Esophagus squamous epithelium (tissue), 4 donors: ENCODE results near the gene IRF2.

Experiments used
- POLR2A ChIP-seq, 4 donors: fragments of 450-650 bp; IDR thresholded peaks; one replicate each; pipeline ENCODE4 v1.6.1; 2017; ENCODE audit warnings: antibody characterized with exemption in 4 of 4, mild to moderate bottlenecking in 4 of 4, moderate library complexity in 3 of 4
- TF ChIP-seq, protein P1 (sequence below), 6 experiments: fragments of 450-650 bp in 4 of 6; fragments of 200-600 bp in 2 of 6; sonication (generic) in 2 of 6; IDR thresholded peaks; one replicate each; pipeline ENCODE4 v1.5.1; 2016 to 2019; ENCODE audit warnings: antibody characterized with exemption in 6 of 6, mild to moderate bottlenecking in 4 of 6, moderate library complexity in 4 of 6

DNA sequence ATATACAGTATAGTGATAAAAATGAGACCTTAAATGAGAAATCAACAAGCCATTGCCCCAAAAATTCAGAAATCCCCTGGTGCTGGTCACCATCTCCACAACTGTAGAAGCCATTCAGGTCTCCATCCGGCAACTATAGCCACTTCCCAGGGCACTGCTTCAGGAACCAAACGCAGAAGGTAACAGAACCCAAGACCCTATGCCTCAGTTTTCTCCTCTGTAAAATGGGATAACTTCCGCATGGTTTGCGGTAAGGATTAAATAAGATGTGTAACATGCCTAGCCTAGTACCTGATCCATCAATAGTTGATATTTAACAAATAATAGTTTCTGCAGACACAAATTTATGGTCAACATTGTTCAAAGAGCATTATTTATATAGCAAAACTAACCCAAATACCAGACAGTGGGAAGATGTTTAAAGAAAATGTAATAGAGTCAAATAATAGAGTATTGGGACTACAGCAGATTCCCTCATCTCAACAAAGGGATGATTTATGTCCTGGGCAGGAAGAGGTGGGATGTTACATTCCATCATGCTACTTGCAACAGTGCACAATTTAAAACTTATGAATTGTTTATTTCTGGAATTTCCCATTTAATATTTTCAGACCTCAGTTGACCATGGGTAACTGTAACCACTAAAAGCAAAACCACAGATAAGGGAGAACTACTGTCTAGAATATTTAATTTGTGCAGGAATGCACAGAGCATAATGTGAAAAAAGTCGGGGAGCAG lies 30.0 kb downstream of the IRF2 start:
- TF ChIP-seq, protein P1, sequence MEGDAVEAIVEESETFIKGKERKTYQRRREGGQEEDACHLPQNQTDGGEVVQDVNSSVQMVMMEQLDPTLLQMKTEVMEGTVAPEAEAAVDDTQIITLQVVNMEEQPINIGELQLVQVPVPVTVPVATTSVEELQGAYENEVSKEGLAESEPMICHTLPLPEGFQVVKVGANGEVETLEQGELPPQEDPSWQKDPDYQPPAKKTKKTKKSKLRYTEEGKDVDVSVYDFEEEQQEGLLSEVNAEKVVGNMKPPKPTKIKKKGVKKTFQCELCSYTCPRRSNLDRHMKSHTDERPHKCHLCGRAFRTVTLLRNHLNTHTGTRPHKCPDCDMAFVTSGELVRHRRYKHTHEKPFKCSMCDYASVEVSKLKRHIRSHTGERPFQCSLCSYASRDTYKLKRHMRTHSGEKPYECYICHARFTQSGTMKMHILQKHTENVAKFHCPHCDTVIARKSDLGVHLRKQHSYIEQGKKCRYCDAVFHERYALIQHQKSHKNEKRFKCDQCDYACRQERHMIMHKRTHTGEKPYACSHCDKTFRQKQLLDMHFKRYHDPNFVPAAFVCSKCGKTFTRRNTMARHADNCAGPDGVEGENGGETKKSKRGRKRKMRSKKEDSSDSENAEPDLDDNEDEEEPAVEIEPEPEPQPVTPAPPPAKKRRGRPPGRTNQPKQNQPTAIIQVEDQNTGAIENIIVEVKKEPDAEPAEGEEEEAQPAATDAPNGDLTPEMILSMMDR (IDR thresholded peaks at IDR 0.05) = no peak
- TF ChIP-seq POLR2A (IDR thresholded peaks at IDR 0.05) = no peak
